Forelimb muscle (tissue), 1 donor: ENCODE results near the gene GPRC5C. TPM values are rescaled to one million over a fixed set of nuclear protein-coding genes. Genes with fewer than 3 reads are reported as not detected.
"Not testable (repeated sequence)": the region's sequence is repeated elsewhere in the genome, so short reads cannot be mapped to it uniquely, and the experiment has no call there.

Experiments used
- DNase-seq: peaks from one replicate; pipeline ENCODE4 v3.0.0-alpha.2; 2013; ENCODE audit warnings: low read depth
- polyA plus RNA-seq: library from polyadenylated mRNA; unstranded; fragments of 120-200 nt; gene quantifications from one replicate; pipeline ENCODE4 v1.2.1, GENCODE V29; 2013; ENCODE audit not compliant: insufficient read length

The GPRC5C gene
- 38.7 TPM for polyA plus RNA-seq

- DNase-seq, result no peak
Observed at GRCh38 chr17:74431568-74432423, at the start of gene GPRC5C. GPRC5C (plus strand) TSS chr17:74432088; CDS start chr17:74439777, 7,689 bp downstream.

- no peak for DNase-seq
Observed at GRCh38 chr17:74383141-74383540, 48.7 kb upstream of the GPRC5C start.

GRCh38 chr17:74385201-74385600, 46.7 kb upstream of the GPRC5C start:
- no peak for DNase-seq

GRCh38 chr17:74386386-74386785, 45.5 kb upstream of the GPRC5C start:
- no peak for DNase-seq

- DNase-seq, result no peak
Observed at GRCh38 chr17:74387365-74388218, 44.3 kb upstream of the GPRC5C start.

GRCh38 chr17:74389084-74389753, 42.7 kb upstream of the GPRC5C start:
- DNase-seq, result no peak

- no peak for DNase-seq
Observed at GRCh38 chr17:74389937-74390679, 41.8 kb upstream of the GPRC5C start.

- no peak for DNase-seq
Observed at GRCh38 chr17:74390680-74391653, 40.9 kb upstream of the GPRC5C start.

- DNase-seq, result no peak
Observed at GRCh38 chr17:74391771-74392170, 40.1 kb upstream of the GPRC5C start.

GRCh38 chr17:74392848-74393247, 39.0 kb upstream of the GPRC5C start:
- DNase-seq, result no peak

GRCh38 chr17:74393346-74393942, 38.4 kb upstream of the GPRC5C start:
- no peak for DNase-seq

- DNase-seq, result no peak
Observed at GRCh38 chr17:74394275-74394950, 37.5 kb upstream of the GPRC5C start.

GRCh38 chr17:74394977-74395376, 36.9 kb upstream of the GPRC5C start:
- DNase-seq, result no peak

- DNase-seq, result no peak
Observed at GRCh38 chr17:74396567-74396966, 35.3 kb upstream of the GPRC5C start.

GRCh38 chr17:74402048-74402447, 29.8 kb upstream of the GPRC5C start:
- no peak for DNase-seq

- DNase-seq, result no peak
Observed at GRCh38 chr17:74403512-74404137, 28.3 kb upstream of the GPRC5C start.

GRCh38 chr17:74404218-74404617, 27.7 kb upstream of the GPRC5C start:
- no peak for DNase-seq

- no peak for DNase-seq
Observed at GRCh38 chr17:74404789-74405188, 27.1 kb upstream of the GPRC5C start.

- DNase-seq, result not testable (repeated sequence)
Observed at GRCh38 chr17:74405311-74405710, 26.6 kb upstream of the GPRC5C start.
